Effector memory CD8-positive, alpha-beta T cell (primary cell): Measurements from ENCODE around the gene AHR.

Experiments
- ATAC-seq: fragments of 150-1000 bp; cut with Tn5 transposase; replicated peaks from 2 replicates; pipeline ENCODE4 v1.10.0; 2021; ENCODE audit warnings: mild to moderate bottlenecking, moderate library complexity
- DNase-seq, 3 experiments: peaks; one replicate each; pipeline ENCODE4 v3.0.0; 2021
- H3K27ac Mint-ChIP-seq, 2 donors: one replicate each; pipeline ENCODE4 v1.8.0; 2022; ENCODE audit warnings: mild to moderate bottlenecking in 2 of 2, mixed read lengths in 2 of 2, moderate library complexity in 2 of 2
- H3K27me3 Mint-ChIP-seq, 2 donors: one replicate each; pipeline ENCODE4 v1.8.0; 2022; ENCODE audit warnings: mixed read lengths in 2 of 2
- H3K36me3 Mint-ChIP-seq: one replicate; pipeline ENCODE4 v1.8.0; 2022; ENCODE audit warnings: mild to moderate bottlenecking, moderate library complexity, mixed read lengths; ENCODE audit not compliant: insufficient read depth
- H3K4me1 Mint-ChIP-seq, 2 donors: one replicate each; pipeline ENCODE4 v1.8.0; 2022; ENCODE audit warnings: low read depth in 2 of 2, mixed read lengths in 2 of 2
- H3K4me3 Mint-ChIP-seq, 2 donors: one replicate each; pipeline ENCODE4 v1.8.0; 2022; ENCODE audit warnings: mild to moderate bottlenecking in 2 of 2, mixed read lengths in 2 of 2, moderate library complexity in 2 of 2
- H3K9me3 Mint-ChIP-seq, 2 donors: one replicate each; pipeline ENCODE4 v1.8.0; 2022; ENCODE audit warnings: mixed read lengths in 2 of 2

AHR gene

DNA sequence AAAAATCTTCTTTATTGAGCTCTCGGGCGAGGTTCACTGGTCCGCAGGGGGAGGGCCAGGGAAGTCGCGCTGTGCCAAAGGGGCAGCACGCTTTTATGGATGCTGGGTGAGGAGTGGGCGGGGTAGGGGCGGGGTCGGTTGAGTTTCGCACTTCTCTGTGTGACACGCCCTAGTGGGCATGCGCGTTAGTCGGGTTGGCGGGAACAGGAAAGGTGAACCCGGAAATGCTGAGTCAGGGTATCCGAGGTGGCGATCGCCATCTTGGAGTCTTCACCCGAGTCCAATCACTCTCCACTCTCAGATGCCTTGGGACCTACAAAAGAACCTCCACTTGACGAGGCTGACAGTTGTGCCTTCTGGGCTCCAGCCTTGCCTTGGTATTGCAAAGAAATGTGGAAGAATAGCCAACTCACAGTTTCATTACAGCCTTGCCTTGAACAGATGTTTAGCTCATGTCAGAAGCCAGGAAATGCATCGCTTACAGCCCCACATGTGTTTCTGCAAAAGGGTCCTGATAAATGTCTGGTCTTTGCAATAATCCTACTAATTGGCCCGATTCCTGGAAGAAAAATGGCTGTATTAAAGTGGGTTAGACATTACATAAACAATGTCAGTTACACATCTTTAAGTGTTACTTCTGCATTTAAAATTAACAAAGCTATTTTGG, 64.1 kb downstream of the AHR start:
- Mint-ChIP-seq H3K4me3 (no peak overlapping the region), H3K36me3 (peaks cover 2% of the 10 kb centered on the region), H3K27ac (no peak overlapping the region), H3K9me3 (no peaks in the 10 kb centered on the region), H3K27me3 (no peaks in the 10 kb centered on the region), H3K4me1 (peaks cover 3 to 4% of the 10 kb centered on the region in 2 donors)
- ATAC-seq (no peak), DNase-seq (no peak)

DNA sequence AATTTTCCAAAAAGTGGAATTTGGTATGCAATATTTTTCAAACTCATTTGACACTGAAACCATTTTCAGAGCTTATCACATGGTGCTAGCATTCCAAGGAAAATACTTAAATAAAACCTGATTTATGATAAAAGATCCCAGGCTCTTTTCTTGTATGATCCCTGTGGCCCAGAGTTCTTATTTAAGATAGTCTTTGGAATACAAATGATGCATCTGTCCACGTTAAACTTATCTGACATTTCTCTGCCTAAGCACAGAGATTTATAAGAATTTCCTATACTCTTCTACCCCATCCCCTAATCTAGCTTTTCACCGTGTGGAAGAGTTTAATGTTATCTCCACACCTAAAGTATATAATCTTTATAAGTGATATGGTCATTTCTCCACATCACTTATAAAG, 66.2 kb downstream of the AHR start:
- peaks cover 2% of the 10 kb centered on the region for H3K36me3 Mint-ChIP-seq
- H3K4me1 Mint-ChIP-seq = peaks cover 0 to 3% of the 10 kb centered on the region in 2 donors
- H3K27me3 Mint-ChIP-seq = no peaks in the 10 kb centered on the region
- ATAC-seq (no peak), DNase-seq (no peak)
- H3K4me3 Mint-ChIP-seq = no peak overlapping the region
- no peaks in the 10 kb centered on the region for H3K9me3 Mint-ChIP-seq
- H3K27ac Mint-ChIP-seq = no peak overlapping the region

- Mint-ChIP-seq H3K4me1 (peaks cover 0 to 3% of the 10 kb centered on the region in 2 donors), H3K27me3 (no peaks in the 10 kb centered on the region), H3K9me3 (no peaks in the 10 kb centered on the region), H3K27ac (no peak overlapping the region), H3K36me3 (peaks cover 2% of the 10 kb centered on the region), H3K4me3 (no peak overlapping the region)
- DNase-seq (no peak), ATAC-seq (no peak)
Measured at GRCh38 chr7:17365775-17366174, 67.3 kb downstream of the AHR start.

GRCh38 chr7:17367502-17367901, 69.0 kb downstream of the AHR start:
- no peaks in the 10 kb centered on the region for H3K27me3 Mint-ChIP-seq
- H3K36me3 Mint-ChIP-seq = peaks cover 2% of the 10 kb centered on the region
- H3K9me3 Mint-ChIP-seq = no peaks in the 10 kb centered on the region
- DNase-seq = no peak
- H3K4me3 Mint-ChIP-seq = no peak overlapping the region
- no peak overlapping the region for H3K27ac Mint-ChIP-seq
- peaks cover 0 to 3% of the 10 kb centered on the region in 2 donors for H3K4me1 Mint-ChIP-seq
- no peak for ATAC-seq

- Mint-ChIP-seq H3K27me3 (no peaks in the 10 kb centered on the region), H3K4me1 (peaks cover 0 to 3% of the 10 kb centered on the region in 2 donors), H3K9me3 (no peaks in the 10 kb centered on the region), H3K4me3 (no peak overlapping the region), H3K36me3 (peaks cover 2% of the 10 kb centered on the region), H3K27ac (no peak overlapping the region)
- no peak for ATAC-seq
- DNase-seq = no peak
Measured at GRCh38 chr7:17368856-17369524, 70.5 kb downstream of the AHR start.

GRCh38 chr7:17369691-17370426, 71.4 kb downstream of the AHR start:
- no peak for DNase-seq
- no peak overlapping the region for H3K27ac Mint-ChIP-seq

DNA sequence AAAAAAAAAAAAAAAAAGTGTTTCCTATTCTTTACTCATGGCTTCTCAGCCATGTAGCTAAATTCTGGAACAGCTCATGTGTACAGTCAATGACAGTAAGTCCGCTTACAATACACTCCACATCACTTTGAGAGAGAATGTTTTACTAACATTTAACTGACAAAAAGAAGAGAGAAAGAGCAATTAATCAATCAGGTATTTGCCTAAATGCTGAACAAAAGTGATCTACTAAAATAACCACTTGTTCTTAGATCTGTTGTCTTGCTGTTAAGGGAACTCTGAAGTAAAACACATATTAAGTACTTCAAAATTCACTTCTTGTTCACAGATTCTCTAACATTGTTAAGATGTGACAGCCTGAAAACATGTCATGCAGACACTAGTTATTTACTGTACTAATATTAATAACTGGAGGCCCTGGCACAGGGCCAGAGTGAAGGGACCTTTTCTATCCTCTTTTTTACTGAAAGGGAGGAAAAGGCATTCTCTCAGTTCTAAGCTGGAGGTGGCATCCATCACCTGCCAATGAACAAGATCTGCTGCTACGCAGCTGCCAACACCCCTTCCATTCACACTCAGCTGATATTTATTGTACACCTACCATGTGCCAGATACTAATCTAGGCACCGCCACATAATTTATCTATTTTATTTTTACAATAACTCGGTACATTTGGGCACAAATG, 72.6 kb downstream of the AHR start:
- DNase-seq = no peak
- no peak for ATAC-seq
- Mint-ChIP-seq H3K27ac (no peak overlapping the region), H3K27me3 (no peaks in the 10 kb centered on the region), H3K4me3 (no peak overlapping the region), H3K36me3 (no peaks in the 10 kb centered on the region), H3K4me1 (no peaks in the 10 kb centered on the region), H3K9me3 (no peaks in the 10 kb centered on the region)

More at GRCh38 chr7:17369691-17370426, 71.4 kb downstream of the AHR start:
- Mint-ChIP-seq H3K9me3 (no peaks in the 10 kb centered on the region), H3K27me3 (no peaks in the 10 kb centered on the region), H3K4me1 (peaks cover 0 to 3% of the 10 kb centered on the region in 2 donors), H3K4me3 (no peak overlapping the region), H3K36me3 (peaks cover under 1% of the 10 kb centered on the region)
- ATAC-seq = no peak

DNA sequence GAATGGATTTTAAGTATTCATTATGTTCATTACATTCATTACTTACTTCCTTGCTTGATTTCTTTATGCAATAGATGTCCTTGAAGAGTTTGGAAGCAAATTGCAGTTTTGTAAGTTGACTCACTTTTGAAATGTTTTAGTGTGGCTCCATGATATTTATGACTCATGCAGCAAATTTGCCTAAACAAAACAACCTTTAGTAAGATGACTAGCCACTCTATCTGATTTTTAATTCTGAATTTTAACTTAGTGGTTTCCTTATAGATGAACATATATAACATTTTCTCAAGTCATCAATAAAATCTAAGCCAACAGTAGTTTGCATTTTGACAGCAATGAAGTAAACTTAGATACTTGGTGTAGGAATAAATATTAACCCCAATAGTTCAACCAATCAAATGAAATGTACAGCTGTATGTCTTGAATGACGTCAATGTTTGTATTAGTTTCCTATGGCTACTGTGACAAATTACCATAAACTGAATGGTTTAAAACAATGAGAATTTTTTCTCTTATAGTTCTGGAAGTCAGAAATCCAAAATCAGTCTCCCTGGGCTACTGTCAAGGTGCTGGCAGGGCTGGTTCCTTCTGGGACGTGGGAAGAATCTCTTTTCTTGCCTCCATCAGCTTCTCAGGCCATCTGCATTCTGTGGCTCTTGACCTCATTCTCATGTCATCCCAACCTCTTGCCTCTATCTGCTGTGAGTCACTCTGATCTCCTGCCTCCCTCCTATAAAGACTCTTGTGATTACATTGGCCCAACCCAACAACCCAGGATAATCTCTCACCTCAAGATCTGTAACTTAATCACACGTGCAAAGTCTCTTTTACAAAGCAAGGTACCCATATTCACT, 73.4 kb downstream of the AHR start:
- Mint-ChIP-seq H3K27ac (no peak overlapping the region), H3K4me1 (no peaks in the 10 kb centered on the region), H3K27me3 (no peaks in the 10 kb centered on the region), H3K9me3 (no peaks in the 10 kb centered on the region), H3K4me3 (no peak overlapping the region), H3K36me3 (no peaks in the 10 kb centered on the region)
- ATAC-seq = no peak
- no peak for DNase-seq

DNA sequence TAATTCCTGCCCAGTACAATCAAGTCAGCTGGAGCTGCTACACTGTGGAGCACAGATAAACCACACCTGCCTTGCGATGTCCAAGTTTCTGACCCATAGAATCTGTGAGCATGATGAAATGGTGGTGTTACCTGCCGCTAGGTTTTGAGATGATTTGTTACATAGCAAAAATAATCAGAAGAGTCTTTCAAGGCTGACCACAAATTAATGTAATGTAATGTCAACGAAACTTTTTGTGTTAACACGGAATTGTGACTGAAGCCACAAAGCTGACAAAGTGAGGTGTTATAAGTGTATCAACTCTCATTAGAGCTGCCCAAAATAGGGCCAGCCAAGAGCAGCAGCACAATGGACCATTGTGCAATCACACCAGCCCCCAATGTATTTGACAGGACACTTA, 75.7 kb downstream of the AHR start:
- no peak for DNase-seq
- no peaks in the 10 kb centered on the region for H3K36me3 Mint-ChIP-seq
- no peaks in the 10 kb centered on the region for H3K27me3 Mint-ChIP-seq
- no peak overlapping the region for H3K27ac Mint-ChIP-seq
- no peaks in the 10 kb centered on the region for H3K9me3 Mint-ChIP-seq
- H3K4me3 Mint-ChIP-seq = no peak overlapping the region
- H3K4me1 Mint-ChIP-seq = no peaks in the 10 kb centered on the region
- ATAC-seq = no peak

GRCh38 chr7:17374654-17375053, 76.2 kb downstream of the AHR start:
- Mint-ChIP-seq H3K4me1 (no peaks in the 10 kb centered on the region), H3K36me3 (no peaks in the 10 kb centered on the region), H3K27ac (no peak overlapping the region), H3K27me3 (no peaks in the 10 kb centered on the region), H3K9me3 (no peaks in the 10 kb centered on the region), H3K4me3 (no peak overlapping the region)
- DNase-seq = no peak
- ATAC-seq = no peak

- Mint-ChIP-seq H3K27me3 (no peaks in the 10 kb centered on the region), H3K27ac (no peak overlapping the region), H3K9me3 (no peaks in the 10 kb centered on the region), H3K4me1 (no peaks in the 10 kb centered on the region), H3K36me3 (no peaks in the 10 kb centered on the region), H3K4me3 (no peak overlapping the region)
- no peak for ATAC-seq
- no peak for DNase-seq
Measured at GRCh38 chr7:17376595-17376994, 78.1 kb downstream of the AHR start.

DNA sequence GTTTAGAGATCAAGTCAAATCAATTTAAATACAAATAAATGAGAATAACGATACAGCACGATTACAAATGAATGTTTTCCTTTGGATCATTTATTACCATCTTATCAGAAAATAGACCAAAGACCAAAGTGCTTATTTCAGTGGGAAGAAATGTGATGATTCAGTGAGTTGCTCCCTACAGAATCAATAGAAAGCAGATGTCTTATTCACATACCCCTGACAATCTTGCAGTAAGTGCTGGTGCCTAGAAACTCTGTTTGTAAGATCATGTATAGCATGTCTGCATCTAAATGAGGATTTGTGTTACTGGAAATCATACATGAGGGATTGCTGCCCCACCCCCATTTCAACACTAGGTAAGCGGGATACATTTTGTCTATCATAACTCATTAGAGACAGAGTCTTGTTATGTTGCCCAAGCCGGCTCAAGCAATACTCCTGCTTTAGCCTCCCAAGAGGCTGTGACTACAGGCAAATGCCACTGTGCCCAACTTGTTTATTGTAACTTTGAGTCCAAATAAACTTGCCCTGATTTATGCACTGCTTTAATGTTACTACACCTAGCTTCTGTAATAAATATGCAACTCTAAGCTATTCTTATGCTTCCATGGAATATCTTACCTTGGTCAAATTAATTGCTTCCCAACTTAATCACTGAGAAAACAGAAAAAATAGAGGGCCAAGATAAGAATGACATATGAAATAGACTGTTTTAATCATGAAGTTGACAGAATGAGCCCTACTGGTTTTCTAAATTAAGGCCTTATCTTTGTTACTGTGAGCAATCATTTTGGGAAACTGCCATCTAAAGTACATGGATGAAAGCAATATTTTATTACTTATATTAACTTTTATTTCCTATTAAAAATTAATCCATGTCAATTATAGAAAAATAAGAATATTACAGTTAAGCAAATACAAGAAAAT, 82.5 kb downstream of the AHR start:
- no peak overlapping the region for H3K27ac Mint-ChIP-seq
- ATAC-seq (no peak), DNase-seq (no peak)
- H3K4me1 Mint-ChIP-seq = no peaks in the 10 kb centered on the region
- no peaks in the 10 kb centered on the region for H3K9me3 Mint-ChIP-seq
- no peak overlapping the region for H3K4me3 Mint-ChIP-seq
- no peaks in the 10 kb centered on the region for H3K27me3 Mint-ChIP-seq
- no peaks in the 10 kb centered on the region for H3K36me3 Mint-ChIP-seq
